GM18858 (cell line): ENCODE data around the gene PPP1R13B.
A peak's percentile ranks its signal among the peaks of the same experiment; 100 is the strongest.
"Not testable (repeated sequence)": the region's sequence is repeated elsewhere in the genome, so short reads cannot be mapped to it uniquely, and the experiment has no call there.

Experiments
- ATAC-seq: cut with Tn5 transposase; IDR thresholded peaks from one replicate; pipeline ENCODE4 v1.9.1; 2021; ENCODE audit not compliant: unreplicated experiment

Gene PPP1R13B, protein sequence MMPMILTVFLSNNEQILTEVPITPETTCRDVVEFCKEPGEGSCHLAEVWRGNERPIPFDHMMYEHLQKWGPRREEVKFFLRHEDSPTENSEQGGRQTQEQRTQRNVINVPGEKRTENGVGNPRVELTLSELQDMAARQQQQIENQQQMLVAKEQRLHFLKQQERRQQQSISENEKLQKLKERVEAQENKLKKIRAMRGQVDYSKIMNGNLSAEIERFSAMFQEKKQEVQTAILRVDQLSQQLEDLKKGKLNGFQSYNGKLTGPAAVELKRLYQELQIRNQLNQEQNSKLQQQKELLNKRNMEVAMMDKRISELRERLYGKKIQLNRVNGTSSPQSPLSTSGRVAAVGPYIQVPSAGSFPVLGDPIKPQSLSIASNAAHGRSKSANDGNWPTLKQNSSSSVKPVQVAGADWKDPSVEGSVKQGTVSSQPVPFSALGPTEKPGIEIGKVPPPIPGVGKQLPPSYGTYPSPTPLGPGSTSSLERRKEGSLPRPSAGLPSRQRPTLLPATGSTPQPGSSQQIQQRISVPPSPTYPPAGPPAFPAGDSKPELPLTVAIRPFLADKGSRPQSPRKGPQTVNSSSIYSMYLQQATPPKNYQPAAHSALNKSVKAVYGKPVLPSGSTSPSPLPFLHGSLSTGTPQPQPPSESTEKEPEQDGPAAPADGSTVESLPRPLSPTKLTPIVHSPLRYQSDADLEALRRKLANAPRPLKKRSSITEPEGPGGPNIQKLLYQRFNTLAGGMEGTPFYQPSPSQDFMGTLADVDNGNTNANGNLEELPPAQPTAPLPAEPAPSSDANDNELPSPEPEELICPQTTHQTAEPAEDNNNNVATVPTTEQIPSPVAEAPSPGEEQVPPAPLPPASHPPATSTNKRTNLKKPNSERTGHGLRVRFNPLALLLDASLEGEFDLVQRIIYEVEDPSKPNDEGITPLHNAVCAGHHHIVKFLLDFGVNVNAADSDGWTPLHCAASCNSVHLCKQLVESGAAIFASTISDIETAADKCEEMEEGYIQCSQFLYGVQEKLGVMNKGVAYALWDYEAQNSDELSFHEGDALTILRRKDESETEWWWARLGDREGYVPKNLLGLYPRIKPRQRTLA

GRCh38 chr14:103847451-103848174 is at the start of gene PPP1R13B:
TSS of gene PPP1R13B (minus strand) at chr14:103847575. CDS start at chr14:103847307, 268 bp downstream.
- peak; percentile 59 for ATAC-seq

GRCh38 chr14:103896578-103896977 is 49.2 kb upstream of the PPP1R13B start:
- ATAC-seq: no peak

DNA sequence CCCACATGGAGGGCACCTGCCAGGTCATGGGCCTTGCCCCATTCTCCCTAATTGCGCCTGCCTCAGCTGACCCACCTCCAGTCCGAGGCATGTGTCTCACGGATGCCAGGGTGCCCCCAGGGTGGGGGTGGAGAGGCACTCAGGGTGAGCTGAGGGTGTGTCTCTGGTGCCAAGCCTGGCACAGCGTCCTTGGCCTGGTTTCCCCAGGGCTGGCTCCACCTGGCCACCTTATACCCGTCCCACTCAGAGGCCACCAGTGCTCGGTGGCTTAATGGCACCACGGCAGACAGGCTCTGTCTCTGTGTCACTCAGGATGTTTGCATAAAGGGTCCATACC is 47.3 kb upstream of the PPP1R13B start:
- no peak for ATAC-seq

- ATAC-seq: no peak
Observed at GRCh38 chr14:103894034-103894722, 46.8 kb upstream of the PPP1R13B start.

- no peak for ATAC-seq
Observed at GRCh38 chr14:103892247-103892646, 44.9 kb upstream of the PPP1R13B start.

GRCh38 chr14:103891667-103892215 is 44.4 kb upstream of the PPP1R13B start:
- no peak for ATAC-seq

DNA sequence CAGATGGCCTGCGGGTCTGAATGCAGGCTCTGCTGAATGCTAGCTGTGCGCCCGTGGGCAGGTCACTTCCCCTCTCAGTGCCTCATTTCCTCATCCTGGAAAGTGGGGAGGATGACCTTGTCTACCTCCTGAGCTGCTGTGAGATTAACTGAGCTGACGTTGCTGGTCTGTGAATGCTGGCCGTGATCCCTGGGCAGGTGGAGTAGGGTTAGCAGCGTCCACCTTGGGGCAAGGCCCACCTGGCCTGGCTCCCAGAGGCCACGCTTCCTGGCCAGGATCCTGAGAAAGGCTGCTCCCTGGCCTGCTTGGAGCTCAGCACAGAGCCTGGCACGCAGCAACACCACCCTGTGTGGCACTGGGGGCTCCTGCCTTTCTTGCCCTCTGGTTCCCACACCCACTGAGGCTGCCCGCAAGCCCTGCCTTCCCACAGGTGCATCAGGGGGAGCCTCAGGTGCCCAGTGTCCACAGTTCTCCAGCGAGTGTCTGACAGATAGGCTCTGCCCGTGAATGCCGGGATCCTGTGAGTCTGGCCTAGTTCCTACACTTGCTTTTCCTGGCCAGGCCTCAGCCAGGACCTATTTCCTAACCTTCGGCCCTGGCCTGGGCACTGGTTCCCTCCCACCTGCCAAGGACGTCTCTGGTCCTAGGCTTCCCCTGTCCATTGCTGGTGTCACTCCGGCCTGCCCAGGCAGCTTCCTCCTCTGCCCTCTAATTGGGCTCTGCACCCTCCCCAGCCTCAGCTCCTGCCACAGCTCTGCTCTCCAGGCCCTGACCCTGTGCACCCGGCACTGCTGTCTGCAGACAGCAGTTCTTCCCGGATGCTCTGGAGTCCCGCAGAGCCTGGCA is 43.7 kb upstream of the PPP1R13B start:
- no peak for ATAC-seq

DNA sequence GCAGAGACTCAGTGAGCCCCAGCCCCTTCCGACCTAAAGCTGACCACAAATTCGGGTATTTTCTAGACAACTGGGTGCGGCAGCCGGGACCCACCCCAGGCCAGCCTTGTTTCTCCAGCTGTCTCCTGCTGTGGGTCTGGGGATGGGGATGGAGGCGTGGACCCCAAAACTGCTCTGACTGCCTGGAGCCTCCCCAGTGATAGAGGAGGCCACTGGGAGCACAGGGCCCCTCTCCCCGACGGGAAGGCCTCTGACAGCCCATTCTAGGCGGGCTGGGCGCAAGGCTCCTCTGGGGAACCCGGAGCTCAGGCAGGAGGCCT is 42.6 kb upstream of the PPP1R13B start:
- ATAC-seq: no peak

DNA sequence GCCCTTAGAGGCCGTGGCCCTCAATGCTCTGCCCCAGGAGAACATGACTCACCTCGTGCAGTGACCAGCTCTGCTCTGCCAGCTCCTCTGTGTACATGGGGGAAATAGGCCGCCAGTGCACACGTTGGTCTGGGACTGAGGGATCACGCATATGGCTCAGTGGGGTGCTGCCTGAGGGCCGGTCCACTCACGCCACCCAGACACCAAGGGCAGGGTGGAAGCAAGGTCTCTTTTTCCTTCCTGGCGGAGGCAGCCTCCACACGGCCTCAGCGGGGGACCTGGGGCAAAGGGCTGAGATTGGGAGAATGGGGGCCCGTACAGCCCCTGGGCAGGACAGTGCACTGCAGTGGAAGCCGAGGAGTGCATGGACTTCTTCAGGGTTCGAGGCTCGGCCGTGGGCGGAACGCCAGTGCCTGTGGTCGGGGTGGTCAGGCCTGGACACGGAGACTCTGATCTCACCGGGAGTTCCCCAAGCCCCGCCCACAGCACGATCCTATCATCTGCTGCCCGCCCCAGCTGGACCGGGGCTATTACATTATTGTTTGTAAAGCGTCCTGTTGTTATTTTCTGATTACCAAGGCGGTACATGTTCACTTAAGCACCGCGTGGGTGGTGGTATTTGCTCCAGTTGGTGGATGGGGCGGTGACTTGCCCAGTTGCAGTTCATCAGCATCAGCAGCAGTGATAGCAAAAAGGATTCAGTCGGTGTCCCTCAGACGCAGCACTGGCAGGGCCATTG is 42.1 kb upstream of the PPP1R13B start:
- ATAC-seq: no peak

- ATAC-seq: not testable (repeated sequence)
Observed at GRCh38 chr14:103889002-103889312, 41.6 kb upstream of the PPP1R13B start.

DNA sequence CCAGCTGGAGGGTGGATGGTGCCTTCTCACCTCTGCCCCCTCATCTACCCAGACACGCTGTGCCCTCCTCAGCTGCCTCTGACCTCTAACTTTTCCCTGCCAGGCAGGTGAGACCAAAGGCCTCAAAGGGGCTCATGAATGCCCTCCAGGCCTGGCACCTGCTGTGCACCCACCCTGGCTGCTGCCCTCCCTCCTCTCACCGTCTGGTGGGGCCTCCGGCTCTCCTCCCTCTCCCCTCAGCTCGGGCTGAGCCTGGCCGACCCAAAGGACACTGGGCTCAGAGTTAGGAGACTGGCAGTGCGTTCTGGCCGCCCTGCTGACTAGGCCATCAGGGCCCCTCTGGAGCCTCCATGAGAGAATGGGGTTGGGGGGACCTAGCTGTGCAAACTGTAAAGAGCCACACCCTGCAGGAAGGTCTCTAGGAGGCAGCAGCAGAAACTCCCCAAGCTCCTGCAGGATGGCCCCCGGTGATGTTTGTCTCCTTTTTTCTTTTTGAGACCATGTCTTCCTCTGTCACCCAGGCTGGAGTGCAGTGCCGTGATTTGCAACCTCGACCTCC is 40.3 kb upstream of the PPP1R13B start:
- no peak for ATAC-seq

GRCh38 chr14:103887170-103887501 is 39.8 kb upstream of the PPP1R13B start:
- ATAC-seq: no peak

DNA sequence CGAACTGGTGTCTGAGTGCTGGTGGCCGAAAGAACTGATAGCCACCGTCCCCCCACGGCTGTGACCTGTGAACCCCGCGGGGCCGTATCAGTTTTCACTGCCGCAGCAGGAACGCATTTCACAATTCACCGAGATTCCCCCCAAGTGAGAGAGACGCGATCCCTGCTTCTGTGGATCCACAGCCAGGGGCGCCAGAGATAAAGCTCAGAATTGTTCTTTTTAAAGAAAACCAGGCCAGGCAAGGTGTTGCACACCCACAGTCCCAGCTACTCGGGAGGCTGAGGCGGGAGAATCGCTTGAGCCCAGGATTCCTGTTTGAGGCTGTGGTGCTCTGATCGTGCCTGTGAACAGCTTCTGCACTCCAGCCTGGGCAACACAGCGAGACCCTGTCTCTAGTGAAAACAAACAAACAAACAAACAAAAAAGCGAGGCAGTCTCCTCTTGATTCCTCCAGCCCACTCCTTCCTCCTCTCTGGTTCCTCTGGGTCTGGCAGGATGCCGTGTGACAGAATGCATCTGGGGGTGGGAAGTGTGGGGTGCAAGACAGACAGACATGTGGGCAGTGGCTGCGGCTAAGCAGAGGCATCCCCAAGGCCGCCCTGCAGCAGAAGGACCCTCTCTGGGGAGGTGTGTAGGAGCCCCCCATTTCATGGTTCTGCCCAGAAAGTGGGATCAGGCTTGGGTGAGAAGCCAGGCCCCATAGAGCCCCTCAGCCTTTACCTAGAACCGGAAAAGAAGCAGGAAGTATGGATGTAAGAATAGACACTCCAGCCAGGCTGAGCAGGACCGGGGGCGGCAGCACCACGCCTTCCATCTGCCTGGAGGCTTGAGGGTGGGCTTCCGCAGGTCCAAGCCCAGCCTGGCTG is 39.2 kb upstream of the PPP1R13B start:
- ATAC-seq: no peak

DNA sequence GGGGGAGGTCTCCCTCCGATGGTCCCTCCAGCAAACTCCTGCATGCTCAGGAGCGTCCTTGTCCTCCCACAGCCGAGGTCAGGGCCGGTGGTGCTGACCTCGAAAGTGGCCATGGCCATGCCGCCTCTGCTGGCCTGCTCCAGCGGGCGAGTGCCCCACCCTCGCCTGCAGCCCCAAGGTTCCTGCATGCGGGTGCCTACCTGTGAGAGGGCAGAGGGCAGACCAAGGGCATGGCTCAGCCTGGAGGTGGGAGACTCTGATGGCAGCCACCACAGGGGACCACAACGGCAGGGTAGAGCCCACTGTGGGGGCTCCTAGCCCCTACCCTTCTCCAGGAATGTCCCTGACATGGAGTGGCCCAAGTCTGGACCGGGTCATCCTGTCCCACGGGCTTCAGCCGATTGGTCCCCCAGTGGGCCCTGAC is 38.1 kb upstream of the PPP1R13B start:
- ATAC-seq: no peak

- ATAC-seq: no peak
Observed at GRCh38 chr14:103884854-103885253, 37.5 kb upstream of the PPP1R13B start.

- ATAC-seq: no peak
Observed at GRCh38 chr14:103883263-103883523, 35.8 kb upstream of the PPP1R13B start.

DNA sequence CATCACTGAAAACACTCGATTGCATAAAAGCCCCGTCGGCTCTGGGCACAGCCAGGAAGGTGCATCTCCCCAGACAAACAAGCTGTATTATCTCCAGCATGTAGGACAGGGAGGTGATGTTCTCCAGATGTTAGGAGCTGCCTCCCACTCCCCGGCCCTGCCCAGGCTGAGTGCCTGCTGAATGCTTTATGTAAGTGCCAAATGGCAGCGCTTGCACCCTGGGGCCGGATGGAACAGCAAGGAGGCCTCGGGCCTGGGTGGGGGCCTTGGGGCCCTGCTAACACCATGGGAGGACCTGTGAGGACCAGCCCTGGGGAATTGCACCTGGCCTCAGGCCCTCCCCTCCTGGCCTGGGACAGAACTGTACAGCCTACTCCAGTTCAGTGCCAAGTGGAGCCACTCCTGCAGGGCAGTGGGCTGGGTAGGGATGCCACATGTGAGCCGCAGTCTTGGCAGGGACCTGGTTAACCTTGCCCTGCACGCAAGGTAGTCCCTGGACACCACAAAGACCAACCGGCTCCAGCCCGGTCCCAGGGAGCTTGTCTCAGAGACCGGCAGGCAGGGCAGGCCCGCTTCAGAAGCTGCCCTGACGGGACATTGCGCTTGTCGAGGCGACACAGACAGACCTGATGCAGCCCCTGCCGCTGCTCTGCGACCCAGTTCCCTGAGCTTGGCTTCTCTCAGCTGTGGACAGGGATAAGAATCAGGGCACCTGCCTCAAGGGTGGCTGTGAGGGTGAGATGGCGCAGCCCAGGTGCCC is 35.3 kb upstream of the PPP1R13B start:
- no peak for ATAC-seq
